ENCODE measurements around the gene TMUB1. TPM values are rescaled to one million over a fixed set of nuclear protein-coding genes. Genes with fewer than 3 reads are reported as not detected.

TMUB1 gene
- total and polyA plus RNA-seq, 2 donors (not counting 3 experiments of a cell fraction or from before 2014, with no cell fraction given) = 41.3 to 45.3 TPM

DNA sequence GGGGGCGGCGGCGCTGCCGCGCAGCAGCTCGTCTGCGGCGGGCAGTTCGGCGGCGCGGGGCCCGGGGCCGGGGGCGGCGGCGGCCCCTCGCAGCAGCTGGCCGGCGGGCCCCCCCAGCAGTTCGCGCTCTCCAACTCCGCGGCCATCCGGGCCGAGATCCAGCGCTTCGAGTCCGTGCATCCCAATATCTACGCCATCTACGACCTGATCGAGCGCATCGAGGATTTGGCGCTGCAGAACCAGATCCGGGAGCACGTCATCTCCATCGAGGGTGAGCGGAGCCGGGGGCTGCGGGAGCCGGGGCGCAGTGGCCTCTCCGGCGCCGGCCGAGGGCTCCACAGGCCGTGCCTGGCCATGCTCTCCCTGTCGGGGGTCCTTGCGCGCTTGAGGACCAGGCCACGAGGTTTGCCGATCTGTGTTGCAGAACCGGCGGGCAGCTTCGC is 3.5 kb upstream of the TMUB1 start:
- dilution Hi-C loops (cut with MboI; ENCODE audit: extremely low pct_ligation_motif_present, low sequenced_read_pairs) (no loop called here), intact Hi-C loops (cut with micrococcal nuclease) (no loop called here)
- ChIA-PET POLR2A (no interaction called here), CTCF (interaction anchor here (3.6 kb wide), 1 partner anchor 29 kb away, joined by 15 read pairs; no protein-coding TSS in a partner anchor)
- no peak for TF ChIP-seq POLR2AphosphoS5 (IDR thresholded peaks at IDR 0.05; ENCODE audit: insufficient read depth, low read depth, low read length)
- TF ChIP-seq MYC (IDR thresholded peaks at IDR 0.05; ENCODE audit: low read depth, low read length) = no peak
- TF ChIP-seq JUN (IDR thresholded peaks at IDR 0.05; ENCODE audit: borderline replicate concordance, insufficient read depth, insufficient read length, low read depth) = no peak
- TF ChIP-seq, protein P1, sequence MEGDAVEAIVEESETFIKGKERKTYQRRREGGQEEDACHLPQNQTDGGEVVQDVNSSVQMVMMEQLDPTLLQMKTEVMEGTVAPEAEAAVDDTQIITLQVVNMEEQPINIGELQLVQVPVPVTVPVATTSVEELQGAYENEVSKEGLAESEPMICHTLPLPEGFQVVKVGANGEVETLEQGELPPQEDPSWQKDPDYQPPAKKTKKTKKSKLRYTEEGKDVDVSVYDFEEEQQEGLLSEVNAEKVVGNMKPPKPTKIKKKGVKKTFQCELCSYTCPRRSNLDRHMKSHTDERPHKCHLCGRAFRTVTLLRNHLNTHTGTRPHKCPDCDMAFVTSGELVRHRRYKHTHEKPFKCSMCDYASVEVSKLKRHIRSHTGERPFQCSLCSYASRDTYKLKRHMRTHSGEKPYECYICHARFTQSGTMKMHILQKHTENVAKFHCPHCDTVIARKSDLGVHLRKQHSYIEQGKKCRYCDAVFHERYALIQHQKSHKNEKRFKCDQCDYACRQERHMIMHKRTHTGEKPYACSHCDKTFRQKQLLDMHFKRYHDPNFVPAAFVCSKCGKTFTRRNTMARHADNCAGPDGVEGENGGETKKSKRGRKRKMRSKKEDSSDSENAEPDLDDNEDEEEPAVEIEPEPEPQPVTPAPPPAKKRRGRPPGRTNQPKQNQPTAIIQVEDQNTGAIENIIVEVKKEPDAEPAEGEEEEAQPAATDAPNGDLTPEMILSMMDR (IDR thresholded peaks at IDR 0.05; ENCODE audit: extremely low read depth in 1 of 2, insufficient read depth in 1 of 2, low read depth in 1 of 2, low read length in 2 of 2) = no peak
- TF ChIP-seq, protein P2, sequence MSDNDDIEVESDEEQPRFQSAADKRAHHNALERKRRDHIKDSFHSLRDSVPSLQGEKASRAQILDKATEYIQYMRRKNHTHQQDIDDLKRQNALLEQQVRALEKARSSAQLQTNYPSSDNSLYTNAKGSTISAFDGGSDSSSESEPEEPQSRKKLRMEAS (IDR thresholded peaks at IDR 0.05; ENCODE audit: insufficient read depth, insufficient read length) = no peak
- TF ChIP-seq EZH2 (IDR thresholded peaks at IDR 0.05; ENCODE audit: borderline replicate concordance, low read depth, low read length, severe bottlenecking) = no peak
- no peak for TF ChIP-seq FOS (IDR thresholded peaks at IDR 0.05; ENCODE audit: borderline replicate concordance, insufficient read depth, low read length)
- H2AFZ ChIP-seq (ENCODE audit: low read depth, low read length) = no peak overlapping the region
- H3K79me2 ChIP-seq (ENCODE audit: control insufficient read depth, insufficient read depth, low read length) = peaks cover 55% of the 10 kb centered on the region
- no peaks in the 10 kb centered on the region for H4K20me1 ChIP-seq (replicated peaks; ENCODE audit: control insufficient read depth, extremely low read depth, insufficient read depth, low read length)
- no peak for DNase-seq (ENCODE audit: low read depth, low spot score)
- H3K9ac ChIP-seq (replicated peaks; ENCODE audit: extremely low read depth, insufficient read depth, low read length) = peak overlapping the region; percentile 78
- no peaks in the 10 kb centered on the region for H3K9me3 ChIP-seq (replicated peaks; ENCODE audit: control insufficient read depth, insufficient read depth, low read length)
- no peak for FAIRE-seq
- peaks cover 59% of the 10 kb centered on the region for H3K4me1 ChIP-seq (ENCODE audit: control insufficient read depth, extremely low read depth, insufficient read depth, low read length)
- no TSS peak for BruUV-seq (replicated peaks)
- H3K9me1 ChIP-seq (replicated peaks; ENCODE audit: control insufficient read depth, extremely low read depth, insufficient read depth, low read length) = no peaks in the 10 kb centered on the region
- H3K4me3 ChIP-seq (replicated peaks in 1 of 3; ENCODE audit: insufficient read depth in 1 of 3, low read depth in 1 of 3, low read length in 3 of 3) = peak overlapping the region; percentile 81 to 96 (median 82)
- peak overlapping the region; percentile 94 for H3K4me2 ChIP-seq (ENCODE audit: insufficient read depth, low read length)
- H3K27me3 ChIP-seq (ENCODE audit: control insufficient read depth in 2 of 2, insufficient read depth in 2 of 2, low read length in 2 of 2) = no peaks in the 10 kb centered on the region
- peak overlapping the region; percentile 98 for H3K27ac ChIP-seq (ENCODE audit: insufficient read depth, low read depth, low read length)
- peaks cover 0 to 1% of the 10 kb centered on the region in 2 experiments for H3K36me3 ChIP-seq (ENCODE audit: control insufficient read depth in 2 of 2, extremely low read depth in 1 of 2, insufficient read depth in 2 of 2, low read length in 2 of 2)

Measured in endothelial cell of umbilical vein (primary cell).